Measurements from ENCODE around the gene PRKD1.

PRKD1 gene

GRCh38 chr14:29608861-29609260, 318.8 kb downstream of the PRKD1 start:
- H3K27ac ChIP-seq: no peak overlapping the region
- no peaks in the 10 kb centered on the region for H3K36me3 ChIP-seq (replicated peaks)
- in situ Hi-C loops (cut with HindIII; ENCODE audit: low pct_ligation_motif_present, low sequenced_read_pairs): no loop called here
- no peak for TF ChIP-seq CTCF (IDR thresholded peaks at IDR 0.05; ENCODE audit: low read depth, low read length, missing control alignments)
- H3K27me3 ChIP-seq (replicated peaks): no peaks in the 10 kb centered on the region
- no peak overlapping the region for H3K4me3 ChIP-seq (ENCODE audit: low read depth, low read length)
- DNase-seq: no peak

GRCh38 chr14:29607169-29607568, 320.5 kb downstream of the PRKD1 start:
- H3K36me3 ChIP-seq (replicated peaks): no peaks in the 10 kb centered on the region

GRCh38 chr14:29603696-29604095, 324.0 kb downstream of the PRKD1 start:
- no peak for TF ChIP-seq CTCF (IDR thresholded peaks at IDR 0.05; ENCODE audit: low read depth, low read length, missing control alignments)
- H3K27ac ChIP-seq: no peak overlapping the region
- no peaks in the 10 kb centered on the region for H3K27me3 ChIP-seq (replicated peaks)
- in situ Hi-C loops (cut with HindIII; ENCODE audit: low pct_ligation_motif_present, low sequenced_read_pairs): no loop called here
- no peak for DNase-seq
- H3K4me3 ChIP-seq (ENCODE audit: low read depth, low read length): no peak overlapping the region
- no peaks in the 10 kb centered on the region for H3K36me3 ChIP-seq (replicated peaks)

More at GRCh38 chr14:29607169-29607568, 320.5 kb downstream of the PRKD1 start:
- in situ Hi-C loops (cut with HindIII; ENCODE audit: low pct_ligation_motif_present, low sequenced_read_pairs): no loop called here
- Histone ChIP-seq H3K27ac (no peak overlapping the region), H3K4me3 (ENCODE audit: low read depth, low read length) (no peak overlapping the region), H3K27me3 (replicated peaks) (no peaks in the 10 kb centered on the region)
- no peak for TF ChIP-seq CTCF (IDR thresholded peaks at IDR 0.05; ENCODE audit: low read depth, low read length, missing control alignments)
- DNase-seq: no peak

GRCh38 chr14:29601616-29602015, 326.0 kb downstream of the PRKD1 start:
- in situ Hi-C loops (cut with HindIII; ENCODE audit: low pct_ligation_motif_present, low sequenced_read_pairs): no loop called here
- no peak overlapping the region for H3K27ac ChIP-seq
- no peak overlapping the region for H3K4me3 ChIP-seq (ENCODE audit: low read depth, low read length)
- no peak for DNase-seq
- no peaks in the 10 kb centered on the region for H3K36me3 ChIP-seq (replicated peaks)
- no peak for TF ChIP-seq CTCF (IDR thresholded peaks at IDR 0.05; ENCODE audit: low read depth, low read length, missing control alignments)
- no peaks in the 10 kb centered on the region for H3K27me3 ChIP-seq (replicated peaks)

GRCh38 chr14:29587761-29588470, 339.7 kb downstream of the PRKD1 start:
- TF ChIP-seq CTCF (IDR thresholded peaks at IDR 0.05; ENCODE audit: low read depth, low read length, missing control alignments): no peak
- in situ Hi-C loops (cut with HindIII; ENCODE audit: low pct_ligation_motif_present, low sequenced_read_pairs): no loop called here
- no peak for DNase-seq
- Histone ChIP-seq H3K27me3 (replicated peaks) (no peaks in the 10 kb centered on the region), H3K36me3 (replicated peaks) (no peaks in the 10 kb centered on the region), H3K27ac (no peak overlapping the region), H3K4me3 (ENCODE audit: low read depth, low read length) (no peak overlapping the region)

- no peak overlapping the region for H3K4me3 ChIP-seq (ENCODE audit: low read depth, low read length)
- DNase-seq: no peak
- in situ Hi-C loops (cut with HindIII; ENCODE audit: low pct_ligation_motif_present, low sequenced_read_pairs): no loop called here
- no peak for TF ChIP-seq CTCF (IDR thresholded peaks at IDR 0.05; ENCODE audit: low read depth, low read length, missing control alignments)
- no peaks in the 10 kb centered on the region for H3K27me3 ChIP-seq (replicated peaks)
- H3K36me3 ChIP-seq (replicated peaks): no peaks in the 10 kb centered on the region
- no peak overlapping the region for H3K27ac ChIP-seq
Measured at GRCh38 chr14:29587046-29587445, 340.6 kb downstream of the PRKD1 start.
